Fibroblast of lung (primary cell): ENCODE results near the gene LAMB3. TPM values are rescaled to one million over a fixed set of nuclear protein-coding genes. Genes with fewer than 3 reads are reported as not detected.

Experiments used
- DNase-seq, 2 donors: peaks; one replicate each; pipeline versions ENCODE4 v3.0.0 to v3.0.0-alpha.2; 2010; ENCODE audit warnings: low read depth in 2 of 2
- H2AFZ ChIP-seq: 2 replicates; pipeline ENCODE4 v1.5.1; 2012; ENCODE audit warnings: low read length, control low read depth, inconsistent platforms
- H3K27ac ChIP-seq: 2 replicates; pipeline ENCODE4 v1.5.1; 2011; ENCODE audit warnings: low read length, control low read depth; ENCODE audit not compliant: insufficient read depth
- H3K27me3 ChIP-seq: 2 replicates; pipeline ENCODE4 v1.5.1; 2011; ENCODE audit warnings: mild to moderate bottlenecking, low read length; ENCODE audit not compliant: control insufficient read depth, insufficient read depth
- H3K36me3 ChIP-seq: 2 replicates; pipeline ENCODE4 v1.5.1; 2011; ENCODE audit warnings: low read length; ENCODE audit not compliant: control insufficient read depth, insufficient read depth
- H3K4me1 ChIP-seq: 2 replicates; pipeline ENCODE4 v1.5.1; 2011; ENCODE audit warnings: low read length; ENCODE audit not compliant: control insufficient read depth, insufficient read depth; ENCODE audit errors: extremely low read depth
- H3K4me2 ChIP-seq: 2 replicates; pipeline ENCODE4 v1.5.1; 2011; ENCODE audit warnings: low read length, control low read depth; ENCODE audit not compliant: insufficient read depth; ENCODE audit errors: extremely low read depth
- H3K4me3 ChIP-seq, 4 experiments: fragments of 200-600 bp in 1 of 4; sonication (generic) in 1 of 4; replicated peaks in 1 of 4; 2 replicates each; pipeline ENCODE4 v1.5.1; 2011 to 2016; ENCODE audit warnings: low read length in 4 of 4, low read depth in 3 of 4, mild to moderate bottlenecking in 3 of 4, control low read depth in 2 of 4, inconsistent platforms in 1 of 4, mixed read lengths in 1 of 4; ENCODE audit not compliant: insufficient read depth in 1 of 4; ENCODE audit errors: control extremely low read depth in 1 of 4
- H3K79me2 ChIP-seq: 2 replicates; pipeline ENCODE4 v1.5.1; 2012; ENCODE audit warnings: mild to moderate bottlenecking, low read length, inconsistent platforms; ENCODE audit not compliant: control insufficient read depth, insufficient read depth
- H3K9ac ChIP-seq: 2 replicates; pipeline ENCODE4 v1.5.1; 2011; ENCODE audit warnings: mild to moderate bottlenecking, low read length, control low read depth; ENCODE audit not compliant: insufficient read depth
- H3K9me3 ChIP-seq: 2 replicates; pipeline ENCODE4 v1.5.1; 2012; ENCODE audit warnings: low read depth, low read length; ENCODE audit not compliant: control insufficient read depth, insufficient read depth
- H4K20me1 ChIP-seq: 2 replicates; pipeline ENCODE4 v1.5.1; 2011; ENCODE audit warnings: low read length; ENCODE audit not compliant: control insufficient read depth, insufficient read depth; ENCODE audit errors: extremely low read depth
- EZH2 ChIP-seq: IDR thresholded peaks from 2 replicates; pipeline ENCODE4 v1.5.1; 2012; ENCODE audit warnings: low read length, control low read depth, mild to moderate bottlenecking; ENCODE audit errors: missing control alignments
- polyA plus RNA-seq, 2 donors: library from polyadenylated mRNA; depleted of rRNA in 1 of 2; stranded (reverse) in 1 of 2; unstranded in 1 of 2; fragments of >200 nt; gene quantifications; 2 replicates each; pipeline ENCODE4 v1.2.1, GENCODE V29; 2011 to 2012; ENCODE audit warnings: missing spikeins in 1 of 2
- total RNA-seq: library from RNA; depleted of rRNA; stranded (reverse); fragments of >200 nt; gene quantifications from 2 replicates; pipeline ENCODE4 v1.2.1, GENCODE V29; 2014
- TF ChIP-seq, protein P1 (sequence below), 2 donors: IDR thresholded peaks in 1 of 2; conservative IDR thresholded peaks in 1 of 2; 1 replicate in 1 of 2; 2 replicates in 1 of 2; pipeline ENCODE4 v1.5.1; 2011 to 2012; ENCODE audit warnings: low read length in 2 of 2, control low read depth in 1 of 2, inconsistent platforms in 1 of 2, low read depth in 1 of 2, mild to moderate bottlenecking in 1 of 2

Gene LAMB3
- total and polyA plus RNA-seq, 2 donors (not counting 1 experiment from before 2014, with no cell fraction given) = 4.1 to 23.3 TPM

DNA sequence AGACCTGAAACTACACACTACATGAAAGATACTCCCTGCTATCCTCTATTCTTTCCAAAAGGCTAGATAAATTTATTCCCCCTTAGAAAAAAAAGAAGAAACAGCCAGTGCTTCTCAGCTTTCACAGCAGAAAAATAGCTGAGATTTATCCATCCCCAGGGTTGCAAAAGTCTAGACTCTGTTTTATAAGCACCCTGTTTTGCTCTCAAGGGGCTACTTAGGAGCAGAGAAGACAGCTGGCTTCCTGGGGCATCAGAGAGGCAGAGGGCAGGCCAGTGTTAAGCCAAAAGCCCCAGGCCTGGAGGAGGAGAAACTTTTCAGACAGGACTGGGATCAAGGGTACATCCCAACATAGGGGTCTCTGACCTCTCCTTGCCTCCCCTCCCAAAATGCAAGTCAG is 3.9 kb downstream of the LAMB3 start:
- no peak overlapping the region for H2AFZ ChIP-seq
- no peaks in the 10 kb centered on the region for H3K27me3 ChIP-seq

DNA sequence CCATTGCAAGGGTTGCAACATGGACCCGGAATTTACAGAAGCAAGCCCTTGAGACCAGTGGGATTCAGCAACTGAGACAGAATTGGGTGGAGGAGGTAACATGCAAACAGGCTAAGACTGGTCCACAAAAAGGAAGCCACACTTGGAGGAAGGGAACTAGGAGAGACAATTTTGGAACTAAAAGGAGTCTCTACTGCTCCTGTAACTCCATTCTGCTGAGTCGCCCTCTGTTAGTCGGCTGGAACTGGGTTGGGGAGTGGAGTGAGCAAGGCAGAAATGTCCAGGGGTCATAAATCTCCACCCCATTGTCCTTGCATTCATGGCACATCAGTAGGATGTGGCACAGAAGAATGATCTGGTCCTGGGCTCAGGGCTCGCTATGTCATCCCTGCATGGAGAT is 5.1 kb downstream of the LAMB3 start:
- Histone ChIP-seq H2AFZ (no peak overlapping the region), H3K4me1 (peaks cover 50% of the 10 kb centered on the region), H4K20me1 (no peaks in the 10 kb centered on the region), H3K9me3 (no peaks in the 10 kb centered on the region), H3K27me3 (no peaks in the 10 kb centered on the region), H3K79me2 (no peaks in the 10 kb centered on the region), H3K4me2 (peak overlapping the region; percentile 5), H3K36me3 (no peaks in the 10 kb centered on the region), H3K27ac (no peak overlapping the region), H3K4me3 (no peak overlapping the region), H3K9ac (no peak overlapping the region)
- no peak for DNase-seq
- TF ChIP-seq, protein P1, sequence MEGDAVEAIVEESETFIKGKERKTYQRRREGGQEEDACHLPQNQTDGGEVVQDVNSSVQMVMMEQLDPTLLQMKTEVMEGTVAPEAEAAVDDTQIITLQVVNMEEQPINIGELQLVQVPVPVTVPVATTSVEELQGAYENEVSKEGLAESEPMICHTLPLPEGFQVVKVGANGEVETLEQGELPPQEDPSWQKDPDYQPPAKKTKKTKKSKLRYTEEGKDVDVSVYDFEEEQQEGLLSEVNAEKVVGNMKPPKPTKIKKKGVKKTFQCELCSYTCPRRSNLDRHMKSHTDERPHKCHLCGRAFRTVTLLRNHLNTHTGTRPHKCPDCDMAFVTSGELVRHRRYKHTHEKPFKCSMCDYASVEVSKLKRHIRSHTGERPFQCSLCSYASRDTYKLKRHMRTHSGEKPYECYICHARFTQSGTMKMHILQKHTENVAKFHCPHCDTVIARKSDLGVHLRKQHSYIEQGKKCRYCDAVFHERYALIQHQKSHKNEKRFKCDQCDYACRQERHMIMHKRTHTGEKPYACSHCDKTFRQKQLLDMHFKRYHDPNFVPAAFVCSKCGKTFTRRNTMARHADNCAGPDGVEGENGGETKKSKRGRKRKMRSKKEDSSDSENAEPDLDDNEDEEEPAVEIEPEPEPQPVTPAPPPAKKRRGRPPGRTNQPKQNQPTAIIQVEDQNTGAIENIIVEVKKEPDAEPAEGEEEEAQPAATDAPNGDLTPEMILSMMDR (conservative IDR thresholded peaks at IDR 0.05 in 1 of 2, IDR thresholded peaks at IDR 0.05 in 1 of 2; ENCODE audit: low read depth in 1 of 2, low read length in 2 of 2) = no peak
- TF ChIP-seq EZH2 = no peak

More for the DNA sequence above, 3.9 kb downstream of the LAMB3 start:
- TF ChIP-seq, protein P1 (conservative IDR thresholded peaks at IDR 0.05 in 1 of 2, IDR thresholded peaks at IDR 0.05 in 1 of 2; ENCODE audit: low read depth in 1 of 2, low read length in 2 of 2) = no peak
- TF ChIP-seq EZH2 = no peak
- Histone ChIP-seq H3K9me3 (no peaks in the 10 kb centered on the region), H3K27ac (no peak overlapping the region), H3K79me2 (no peaks in the 10 kb centered on the region), H3K4me2 (no peak overlapping the region), H3K4me1 (peaks cover 43% of the 10 kb centered on the region), H3K9ac (no peak overlapping the region), H3K36me3 (no peaks in the 10 kb centered on the region), H4K20me1 (no peaks in the 10 kb centered on the region), H3K4me3 (no peak overlapping the region)
- DNase-seq = no peak

DNA sequence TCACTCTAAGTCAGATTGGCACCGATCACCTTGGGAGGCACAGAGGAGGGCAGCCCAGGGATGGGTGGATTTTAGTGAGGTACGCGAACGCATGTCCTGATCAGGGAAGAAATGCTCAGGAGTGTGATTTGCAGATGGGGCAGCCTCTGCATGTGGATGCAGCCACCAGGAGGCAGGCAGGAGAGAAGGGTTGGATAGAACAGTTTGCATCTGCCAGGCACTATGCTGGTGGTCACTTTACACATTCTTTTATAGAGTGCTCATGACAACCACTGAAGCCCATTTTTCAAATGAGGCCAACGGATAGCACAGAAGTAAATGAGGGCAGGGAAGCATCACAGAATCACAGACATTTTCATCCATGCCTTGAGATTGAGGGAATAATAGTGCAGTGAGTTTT is 5.7 kb downstream of the LAMB3 start:
- Histone ChIP-seq H3K27ac (no peak overlapping the region), H3K9me3 (no peaks in the 10 kb centered on the region), H3K4me3 (no peak overlapping the region), H3K27me3 (no peaks in the 10 kb centered on the region), H2AFZ (no peak overlapping the region), H4K20me1 (no peaks in the 10 kb centered on the region), H3K9ac (no peak overlapping the region), H3K4me2 (peak overlapping the region; percentile 5), H3K36me3 (no peaks in the 10 kb centered on the region), H3K4me1 (peaks cover 53% of the 10 kb centered on the region), H3K79me2 (no peaks in the 10 kb centered on the region)
- TF ChIP-seq EZH2 = no peak
- TF ChIP-seq, protein P1 (conservative IDR thresholded peaks at IDR 0.05 in 1 of 2, IDR thresholded peaks at IDR 0.05 in 1 of 2; ENCODE audit: low read depth in 1 of 2, low read length in 2 of 2) = peak; percentile 41 to 49
- peak; percentile 56 to 73 for DNase-seq
